ENCODE data around the gene ROBO2. TPM values are rescaled to one million over a fixed set of nuclear protein-coding genes. Genes with fewer than 3 reads are reported as not detected.

The ROBO2 gene
- total RNA-seq, 1 donor from 2014 or later: 2.9 TPM

DNA sequence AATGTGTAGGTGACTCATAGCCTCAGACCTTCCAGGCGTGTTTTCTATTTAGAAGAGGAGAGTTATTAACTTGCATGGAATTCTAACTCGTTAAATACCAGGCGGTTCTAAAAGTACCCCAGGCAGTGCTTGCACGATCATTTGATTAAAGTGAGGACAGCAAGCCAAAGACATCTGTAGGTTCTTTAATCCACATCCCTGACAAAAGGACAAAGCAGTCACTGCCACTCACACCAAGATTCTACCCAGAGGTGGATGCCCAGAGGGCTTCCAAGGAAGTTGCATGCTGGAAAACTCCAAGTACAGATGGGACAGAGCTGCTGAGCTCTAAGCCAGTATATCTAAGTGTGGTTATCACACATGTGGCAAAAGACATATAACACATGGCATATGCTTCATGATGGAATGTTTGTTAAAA, 372.1 kb downstream of the ROBO2 start:
- Histone ChIP-seq H3K27ac (no peak overlapping the region), H3K4me1 (no peaks in the 10 kb centered on the region), H3K9me3 (no peaks in the 10 kb centered on the region), H3K36me3 (no peaks in the 10 kb centered on the region), H3K27me3 (no peaks in the 10 kb centered on the region), H3K4me3 (no peak overlapping the region)
- intact Hi-C loops (cut with DNase I): no loop called here
- no peak for DNase-seq (ENCODE audit: low spot score in 2 of 2)
- TF ChIP-seq, protein P1, sequence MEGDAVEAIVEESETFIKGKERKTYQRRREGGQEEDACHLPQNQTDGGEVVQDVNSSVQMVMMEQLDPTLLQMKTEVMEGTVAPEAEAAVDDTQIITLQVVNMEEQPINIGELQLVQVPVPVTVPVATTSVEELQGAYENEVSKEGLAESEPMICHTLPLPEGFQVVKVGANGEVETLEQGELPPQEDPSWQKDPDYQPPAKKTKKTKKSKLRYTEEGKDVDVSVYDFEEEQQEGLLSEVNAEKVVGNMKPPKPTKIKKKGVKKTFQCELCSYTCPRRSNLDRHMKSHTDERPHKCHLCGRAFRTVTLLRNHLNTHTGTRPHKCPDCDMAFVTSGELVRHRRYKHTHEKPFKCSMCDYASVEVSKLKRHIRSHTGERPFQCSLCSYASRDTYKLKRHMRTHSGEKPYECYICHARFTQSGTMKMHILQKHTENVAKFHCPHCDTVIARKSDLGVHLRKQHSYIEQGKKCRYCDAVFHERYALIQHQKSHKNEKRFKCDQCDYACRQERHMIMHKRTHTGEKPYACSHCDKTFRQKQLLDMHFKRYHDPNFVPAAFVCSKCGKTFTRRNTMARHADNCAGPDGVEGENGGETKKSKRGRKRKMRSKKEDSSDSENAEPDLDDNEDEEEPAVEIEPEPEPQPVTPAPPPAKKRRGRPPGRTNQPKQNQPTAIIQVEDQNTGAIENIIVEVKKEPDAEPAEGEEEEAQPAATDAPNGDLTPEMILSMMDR (IDR thresholded peaks at IDR 0.05): no peak

DNA sequence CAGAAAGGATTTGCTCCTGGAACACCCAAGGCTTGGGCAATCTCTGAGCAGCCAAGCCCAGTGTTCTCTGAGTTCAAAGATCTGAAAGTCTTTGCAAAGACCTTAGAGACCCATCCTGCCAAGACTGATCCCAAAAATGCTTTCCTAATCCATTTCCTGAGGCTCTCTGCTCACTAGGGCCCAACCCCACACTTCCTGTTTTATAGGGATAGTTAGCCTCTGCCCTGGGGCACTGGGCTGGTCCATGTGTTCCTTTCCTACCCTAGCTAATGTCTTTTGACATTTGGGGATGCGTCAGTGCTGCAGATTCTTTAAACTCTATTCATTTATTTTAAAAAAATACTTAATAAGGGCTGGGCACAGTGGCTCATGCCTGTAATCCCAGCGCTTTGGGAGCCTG, 372.7 kb downstream of the ROBO2 start:
- Histone ChIP-seq H3K9me3 (no peaks in the 10 kb centered on the region), H3K36me3 (no peaks in the 10 kb centered on the region), H3K4me1 (no peaks in the 10 kb centered on the region), H3K27ac (no peak overlapping the region), H3K27me3 (no peaks in the 10 kb centered on the region), H3K4me3 (no peak overlapping the region)
- no peak for DNase-seq (ENCODE audit: low spot score in 2 of 2)
- TF ChIP-seq, protein P1 (IDR thresholded peaks at IDR 0.05): no peak
- intact Hi-C loops (cut with DNase I): no loop called here

DNA sequence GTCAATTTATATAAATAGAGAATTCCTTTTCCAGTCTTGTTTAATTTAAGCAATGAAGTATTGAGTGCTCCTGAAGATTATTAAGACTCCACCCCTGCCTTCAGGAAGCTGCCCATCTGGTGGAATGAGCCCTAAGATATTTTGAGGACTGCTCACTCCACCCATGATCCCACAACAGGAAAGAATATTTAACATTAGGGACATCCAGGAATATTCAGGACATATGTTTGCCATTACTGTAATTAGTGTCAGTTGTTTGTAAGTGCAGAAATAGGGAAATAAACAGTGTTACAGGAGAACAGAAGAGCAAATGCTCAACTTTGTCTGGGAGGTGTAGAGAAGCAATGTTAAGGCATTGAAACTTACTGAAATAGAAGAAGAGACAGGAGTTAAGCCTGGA, 375.0 kb downstream of the ROBO2 start:
- H3K27me3 ChIP-seq: no peaks in the 10 kb centered on the region
- no peaks in the 10 kb centered on the region for H3K4me1 ChIP-seq
- no peaks in the 10 kb centered on the region for H3K36me3 ChIP-seq
- intact Hi-C loops (cut with DNase I): no loop called here
- no peak overlapping the region for H3K4me3 ChIP-seq
- H3K27ac ChIP-seq: no peak overlapping the region
- TF ChIP-seq, protein P1 (IDR thresholded peaks at IDR 0.05): no peak
- H3K9me3 ChIP-seq: no peaks in the 10 kb centered on the region
- no peak for DNase-seq (ENCODE audit: low spot score in 2 of 2)

DNA sequence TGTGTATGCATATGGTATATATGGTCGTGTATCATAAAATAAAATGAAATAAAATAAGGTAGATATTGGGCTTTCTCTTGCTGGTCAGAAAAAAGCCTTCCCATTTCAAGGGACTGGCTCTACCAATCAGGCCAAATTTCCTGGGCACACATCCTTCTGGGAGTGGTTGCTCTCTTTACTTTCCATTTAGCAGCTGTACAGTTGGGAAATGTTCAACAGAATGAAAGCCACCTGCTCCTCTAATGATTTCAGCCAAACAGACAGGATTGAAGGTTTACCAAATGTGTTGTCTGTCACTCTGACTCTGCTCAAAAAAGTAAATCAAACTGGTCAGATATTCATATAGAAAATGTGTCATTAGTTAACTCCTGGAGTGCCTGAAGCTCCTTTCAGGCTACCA, 380.4 kb downstream of the ROBO2 start:
- Histone ChIP-seq H3K9me3 (no peaks in the 10 kb centered on the region), H3K27me3 (no peaks in the 10 kb centered on the region), H3K4me1 (no peaks in the 10 kb centered on the region), H3K4me3 (no peak overlapping the region), H3K27ac (no peak overlapping the region), H3K36me3 (no peaks in the 10 kb centered on the region)
- no peak for DNase-seq (ENCODE audit: low spot score in 2 of 2)
- intact Hi-C loops (cut with DNase I): no loop called here
- TF ChIP-seq, protein P1 (IDR thresholded peaks at IDR 0.05): no peak

DNA sequence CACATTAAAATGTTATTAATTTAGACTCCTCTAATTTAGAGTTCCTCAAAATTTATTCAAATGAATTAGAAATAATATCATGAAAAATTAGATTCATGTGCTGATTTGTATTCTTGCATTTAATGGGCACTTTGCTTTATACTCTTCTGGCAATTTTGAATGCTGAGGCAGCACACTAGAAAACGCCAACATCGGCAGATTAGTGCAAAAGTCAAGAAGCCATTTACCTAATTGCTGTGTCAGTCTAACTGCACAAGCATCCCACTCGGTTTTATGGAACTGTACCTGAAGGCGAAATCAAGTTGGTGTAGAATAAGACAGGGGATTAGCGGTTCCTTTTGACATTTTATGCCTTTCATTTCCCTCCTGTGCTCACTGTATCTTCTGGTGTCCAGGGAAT, 382.0 kb downstream of the ROBO2 start:
- intact Hi-C loops (cut with DNase I): no loop called here
- Histone ChIP-seq H3K36me3 (no peaks in the 10 kb centered on the region), H3K4me1 (no peaks in the 10 kb centered on the region), H3K27me3 (no peaks in the 10 kb centered on the region), H3K9me3 (no peaks in the 10 kb centered on the region), H3K4me3 (no peak overlapping the region), H3K27ac (no peak overlapping the region)
- DNase-seq (ENCODE audit: low spot score in 2 of 2): no peak
- TF ChIP-seq, protein P1 (IDR thresholded peaks at IDR 0.05): no peak

DNA sequence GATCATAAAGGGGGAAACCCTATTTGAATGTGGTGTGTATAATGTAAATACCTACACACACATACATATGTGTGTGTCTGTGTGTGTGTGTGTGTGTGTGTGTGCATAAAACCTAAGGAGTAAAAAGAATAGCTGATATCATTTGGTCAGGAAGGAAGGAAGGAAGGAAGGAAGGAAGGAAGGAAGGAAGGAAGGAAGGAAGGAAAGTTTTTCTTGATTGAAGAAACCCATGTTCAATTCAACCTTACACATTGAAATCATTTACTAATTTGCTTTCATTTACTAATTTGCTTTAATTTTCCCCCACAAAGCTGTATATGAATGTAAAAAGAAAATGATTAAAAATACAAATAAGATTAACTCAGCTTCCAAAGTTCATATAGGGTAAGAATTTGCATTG, 386.6 kb downstream of the ROBO2 start:
- TF ChIP-seq, protein P1 (IDR thresholded peaks at IDR 0.05): no peak
- Histone ChIP-seq H3K36me3 (no peaks in the 10 kb centered on the region), H3K9me3 (no peaks in the 10 kb centered on the region), H3K27me3 (no peaks in the 10 kb centered on the region), H3K27ac (no peak overlapping the region), H3K4me3 (no peak overlapping the region), H3K4me1 (no peaks in the 10 kb centered on the region)
- no peak for DNase-seq (ENCODE audit: low spot score in 2 of 2)
- intact Hi-C loops (cut with DNase I): no loop called here

Measured in ascending aorta (tissue), 2 donors.